Lung (tissue), 12 donors: ENCODE data around the gene GATAD2A. TPM values are rescaled to one million over a fixed set of nuclear protein-coding genes. Genes with fewer than 3 reads are reported as not detected.
A peak's percentile ranks its signal among the peaks of the same experiment; 100 is the strongest.

Experiments
- ATAC-seq: fragments of 200-7000 bp; cut with Tn5 transposase; one replicate; pipeline ENCODE4 v1.9.1; 2020; ENCODE audit warnings: moderate number of reproducible peaks; ENCODE audit not compliant: insufficient read depth, low FRiP score
- DNase-seq, 3 donors: peaks; one replicate each; pipeline ENCODE4 v3.0.0-alpha.2; 2013 to 2017
- H3K27ac ChIP-seq, 2 donors: one replicate each; pipeline ENCODE4 v1.5.1; 2013; ENCODE audit warnings: mild to moderate bottlenecking in 2 of 2, moderate library complexity in 2 of 2, control low read depth in 1 of 2, inconsistent platforms in 1 of 2, low read depth in 1 of 2, low read length in 1 of 2
- H3K27me3 ChIP-seq, 3 donors: one replicate each; pipeline ENCODE4 v1.5.1; 2013; ENCODE audit warnings: low read length in 2 of 3; ENCODE audit not compliant: control insufficient read depth in 3 of 3, insufficient read depth in 3 of 3
- H3K36me3 ChIP-seq, 4 donors: one replicate each; pipeline ENCODE4 v1.5.1; 2013; ENCODE audit warnings: low read length in 4 of 4, mild to moderate bottlenecking in 1 of 4, moderate library complexity in 1 of 4; ENCODE audit not compliant: control insufficient read depth in 4 of 4, insufficient read depth in 4 of 4
- H3K4me1 ChIP-seq, 5 donors: one replicate each; pipeline ENCODE4 v1.5.1; 2013; ENCODE audit warnings: low read length in 5 of 5, mild to moderate bottlenecking in 2 of 5, moderate library complexity in 1 of 5; ENCODE audit not compliant: control insufficient read depth in 5 of 5, insufficient read depth in 5 of 5
- H3K4me3 ChIP-seq: one replicate; pipeline ENCODE4 v1.5.1; 2013; ENCODE audit warnings: mild to moderate bottlenecking, control low read depth, moderate library complexity
- H3K9ac ChIP-seq, 2 donors: one replicate each; pipeline ENCODE4 v1.5.1; 2013; ENCODE audit warnings: low read length in 2 of 2, control low read depth in 1 of 2; ENCODE audit not compliant: insufficient read depth in 1 of 2
- H3K9me3 ChIP-seq, 4 donors: one replicate each; pipeline ENCODE4 v1.5.1; 2013; ENCODE audit warnings: low read length in 3 of 4, mild to moderate bottlenecking in 1 of 4, moderate library complexity in 1 of 4; ENCODE audit not compliant: control insufficient read depth in 4 of 4, insufficient read depth in 3 of 4
- CTCF ChIP-seq: IDR thresholded peaks from 2 replicates; pipeline ENCODE4 v1.5.1; 2012; ENCODE audit warnings: mild to moderate bottlenecking; ENCODE audit errors: control extremely low read depth, extremely low read depth
- WGBS, 2 donors: extraction: QIAGEN DNeasy Blood & Tissue Kit; methylation state at CpG; one replicate each; pipeline ENCODE4 v1.1.7; 2013; 5-methylcytosine and 5-hydroxymethylcytosine counted together
- polyA plus RNA-seq, 2 donors: library from polyadenylated mRNA; stranded (reverse); fragments of 200-250 nt; gene quantifications; one replicate each; pipeline ENCODE4 v1.2.1, GENCODE V29; 2013
- total RNA-seq, 2 donors: library from RNA; depleted of rRNA in 1 of 2; stranded (reverse); fragments of >200 nt in 1 of 2; gene quantifications; one replicate each; pipeline ENCODE4 v1.2.1, GENCODE V29; 2014 to 2021
- donor health status: control.
- donor health status: control.
- donor health status: Bipolar disorder and iron deficiency.
- donor health status: healthy.
- donor health status: DM: yes; HTN: yes; CAD: no.

GATAD2A gene
- total and polyA plus RNA-seq, 4 donors = 30.6 to 93.7 (median 37.4) TPM

- no peaks in the 10 kb centered on the region for H3K9me3 ChIP-seq
- ATAC-seq = no peak
- no peak overlapping the region for H3K4me3 ChIP-seq
- H3K27me3 ChIP-seq = no peaks in the 10 kb centered on the region
- no peak for TF ChIP-seq CTCF
- H3K27ac ChIP-seq = no peak overlapping the region
- peaks cover 0 to 12% (median 3%) of the 10 kb centered on the region in 5 donors for H3K4me1 ChIP-seq
- DNase-seq = no peak
- no peaks in the 10 kb centered on the region for H3K36me3 ChIP-seq
- H3K9ac ChIP-seq = no peak overlapping the region
- 84 to 91% methylated on average over 7 of the region's 7 CpGs for WGBS, 2 donors
These were observed 37.4 kb upstream of the GATAD2A start for GRCh38 chr19:19368087-19368486.

GRCh38 chr19:19371059-19371458 lies 34.4 kb upstream of the GATAD2A start:
- WGBS, 2 donors = 62 to 80% methylated on average over 8 of the region's 8 CpGs
- peak overlapping the region in 1 of 2 donors; percentile 33 for H3K27ac ChIP-seq

GRCh38 chr19:19372656-19373416 lies 32.6 kb upstream of the GATAD2A start:
- H3K9ac ChIP-seq = no peak overlapping the region
- H3K27me3 ChIP-seq = no peaks in the 10 kb centered on the region
- DNase-seq (peak in 2 of 3 donors; percentile 50 to 70), ATAC-seq (peak; percentile 86)
- H3K4me1 ChIP-seq = peaks cover 2 to 17% (median 4%) of the 10 kb centered on the region in 5 donors
- no peaks in the 10 kb centered on the region for H3K9me3 ChIP-seq
- 29 to 31% methylated on average over 8 of the region's 8 CpGs for WGBS, 2 donors
- H3K27ac ChIP-seq = peak overlapping the region; percentile 45 to 92
- H3K4me3 ChIP-seq = no peak overlapping the region
- no peaks in the 10 kb centered on the region for H3K36me3 ChIP-seq
- no peak for TF ChIP-seq CTCF

More at GRCh38 chr19:19371059-19371458, 34.4 kb upstream of the GATAD2A start:
- no peaks in the 10 kb centered on the region for H3K36me3 ChIP-seq
- TF ChIP-seq CTCF = no peak
- ATAC-seq (no peak), DNase-seq (no peak)
- no peaks in the 10 kb centered on the region for H3K27me3 ChIP-seq
- H3K9ac ChIP-seq = no peak overlapping the region
- H3K4me3 ChIP-seq = no peak overlapping the region
- H3K4me1 ChIP-seq = peaks cover 0 to 12% (median 3%) of the 10 kb centered on the region in 5 donors
- no peaks in the 10 kb centered on the region for H3K9me3 ChIP-seq
